DND-41 (cell line): ENCODE data around the gene CATSPER3.

Experiments
- EZH2 ChIP-seq: IDR thresholded peaks from 3 replicates; pipeline ENCODE4 v1.6.1; 2012; ENCODE audit warnings: borderline replicate concordance, low read depth, mild to moderate bottlenecking, moderate library complexity, low read length, inconsistent platforms; ENCODE audit not compliant: severe bottlenecking
- TF ChIP-seq, protein P1 (sequence below): IDR thresholded peaks from 2 replicates; pipeline ENCODE4 v1.5.1; 2012; ENCODE audit warnings: borderline replicate concordance, low read length, moderate library complexity, mild to moderate bottlenecking; ENCODE audit not compliant: poor library complexity, severe bottlenecking; ENCODE audit errors: extremely low read depth

DNA sequence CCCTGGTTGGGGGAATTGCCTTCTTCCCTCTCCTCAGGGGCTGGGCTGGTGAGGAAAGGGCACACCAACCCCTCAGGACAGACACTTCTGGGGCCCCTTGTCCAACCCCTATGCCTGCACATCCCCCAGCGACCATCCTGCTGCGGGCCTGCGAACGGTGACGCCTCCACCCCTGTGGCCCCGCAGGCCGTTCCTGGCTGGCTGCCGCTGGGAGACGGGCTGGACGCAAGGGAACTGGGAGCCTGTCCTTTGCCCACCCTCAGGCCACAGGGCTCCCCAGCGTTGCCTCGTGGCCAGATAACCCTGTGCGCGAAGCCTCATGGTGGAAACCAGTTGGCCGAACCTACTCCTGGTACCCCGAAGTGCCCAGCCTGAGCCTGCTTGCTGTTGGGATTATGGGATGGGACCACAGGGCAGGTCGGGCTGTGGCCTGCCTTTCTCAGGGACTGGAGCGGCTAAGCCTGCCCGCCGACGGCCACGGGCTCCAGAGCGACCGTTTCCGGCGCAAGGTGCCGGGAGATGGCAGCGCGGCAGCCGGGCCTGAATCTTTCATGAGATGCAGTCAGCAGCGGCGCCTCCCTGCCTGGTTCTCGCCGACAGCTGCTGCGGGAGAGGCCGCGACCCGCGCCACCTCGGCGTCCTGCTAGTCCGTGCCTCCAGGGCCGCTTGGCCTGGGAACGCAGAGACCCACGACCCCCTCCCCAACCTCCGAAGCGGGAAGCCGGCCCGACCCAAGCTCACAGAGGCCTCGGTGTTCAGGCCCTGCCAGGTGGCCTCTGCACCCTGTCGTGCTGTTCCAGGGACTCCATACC is 72.8 kb downstream of the CATSPER3 start:
- TF ChIP-seq, protein P1, sequence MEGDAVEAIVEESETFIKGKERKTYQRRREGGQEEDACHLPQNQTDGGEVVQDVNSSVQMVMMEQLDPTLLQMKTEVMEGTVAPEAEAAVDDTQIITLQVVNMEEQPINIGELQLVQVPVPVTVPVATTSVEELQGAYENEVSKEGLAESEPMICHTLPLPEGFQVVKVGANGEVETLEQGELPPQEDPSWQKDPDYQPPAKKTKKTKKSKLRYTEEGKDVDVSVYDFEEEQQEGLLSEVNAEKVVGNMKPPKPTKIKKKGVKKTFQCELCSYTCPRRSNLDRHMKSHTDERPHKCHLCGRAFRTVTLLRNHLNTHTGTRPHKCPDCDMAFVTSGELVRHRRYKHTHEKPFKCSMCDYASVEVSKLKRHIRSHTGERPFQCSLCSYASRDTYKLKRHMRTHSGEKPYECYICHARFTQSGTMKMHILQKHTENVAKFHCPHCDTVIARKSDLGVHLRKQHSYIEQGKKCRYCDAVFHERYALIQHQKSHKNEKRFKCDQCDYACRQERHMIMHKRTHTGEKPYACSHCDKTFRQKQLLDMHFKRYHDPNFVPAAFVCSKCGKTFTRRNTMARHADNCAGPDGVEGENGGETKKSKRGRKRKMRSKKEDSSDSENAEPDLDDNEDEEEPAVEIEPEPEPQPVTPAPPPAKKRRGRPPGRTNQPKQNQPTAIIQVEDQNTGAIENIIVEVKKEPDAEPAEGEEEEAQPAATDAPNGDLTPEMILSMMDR = no peak
- no peak for TF ChIP-seq EZH2
